Endothelial cell (in vitro differentiated cells): ENCODE measurements around the gene VPREB1. TPM values are rescaled to one million over a fixed set of nuclear protein-coding genes. Genes with fewer than 3 reads are reported as not detected.
"Not testable (repeated sequence)": the region's sequence is repeated elsewhere in the genome, so short reads cannot be mapped to it uniquely, and the experiment has no call there.

Experiments
- DNase-seq: peaks from one replicate; pipeline ENCODE4 v3.0.0; 2021; ENCODE audit warnings: low spot score
- H3K27ac Mint-ChIP-seq: one replicate; pipeline ENCODE4 v1.8.0; 2021; ENCODE audit warnings: mixed read lengths, inconsistent platforms; ENCODE audit not compliant: unreplicated experiment
- H3K27me3 Mint-ChIP-seq: one replicate; pipeline ENCODE4 v1.8.0; 2021; ENCODE audit warnings: mild to moderate bottlenecking, moderate library complexity, mixed read lengths, inconsistent platforms; ENCODE audit not compliant: unreplicated experiment
- H3K36me3 Mint-ChIP-seq: one replicate; pipeline ENCODE4 v1.8.0; 2021; ENCODE audit warnings: mild to moderate bottlenecking, low read depth, mixed read lengths, inconsistent platforms; ENCODE audit not compliant: unreplicated experiment
- H3K4me1 Mint-ChIP-seq: one replicate; pipeline ENCODE4 v1.8.0; 2021; ENCODE audit warnings: mild to moderate bottlenecking, mixed read lengths, inconsistent platforms; ENCODE audit not compliant: unreplicated experiment
- H3K4me3 Mint-ChIP-seq: one replicate; pipeline ENCODE4 v1.8.0; 2021; ENCODE audit warnings: mild to moderate bottlenecking, mixed read lengths, inconsistent platforms; ENCODE audit not compliant: unreplicated experiment
- H3K9me3 Mint-ChIP-seq: one replicate; pipeline ENCODE4 v1.8.0; 2021; ENCODE audit warnings: mixed read lengths, inconsistent platforms; ENCODE audit not compliant: unreplicated experiment
- total RNA-seq: library from RNA; stranded (reverse); fragmentation: NEBNext Ultra II Directional; extraction: Animal tissue kit (Norgen Biotek cat#: 25700); gene quantifications from one replicate; pipeline ENCODE4 v1.2.1, GENCODE V29; 2021; ENCODE audit not compliant: unreplicated experiment
- TF ChIP-seq, protein P1 (sequence below): fragments of 200-600 bp; sonication (generic); IDR thresholded peaks from one replicate; pipeline ENCODE4 v1.5.0; 2021; ENCODE audit warnings: antibody characterized with exemption; ENCODE audit not compliant: unreplicated experiment

Gene VPREB1
- total RNA-seq, 1 donor from 2014 or later: not detected

- TF ChIP-seq, protein P1, sequence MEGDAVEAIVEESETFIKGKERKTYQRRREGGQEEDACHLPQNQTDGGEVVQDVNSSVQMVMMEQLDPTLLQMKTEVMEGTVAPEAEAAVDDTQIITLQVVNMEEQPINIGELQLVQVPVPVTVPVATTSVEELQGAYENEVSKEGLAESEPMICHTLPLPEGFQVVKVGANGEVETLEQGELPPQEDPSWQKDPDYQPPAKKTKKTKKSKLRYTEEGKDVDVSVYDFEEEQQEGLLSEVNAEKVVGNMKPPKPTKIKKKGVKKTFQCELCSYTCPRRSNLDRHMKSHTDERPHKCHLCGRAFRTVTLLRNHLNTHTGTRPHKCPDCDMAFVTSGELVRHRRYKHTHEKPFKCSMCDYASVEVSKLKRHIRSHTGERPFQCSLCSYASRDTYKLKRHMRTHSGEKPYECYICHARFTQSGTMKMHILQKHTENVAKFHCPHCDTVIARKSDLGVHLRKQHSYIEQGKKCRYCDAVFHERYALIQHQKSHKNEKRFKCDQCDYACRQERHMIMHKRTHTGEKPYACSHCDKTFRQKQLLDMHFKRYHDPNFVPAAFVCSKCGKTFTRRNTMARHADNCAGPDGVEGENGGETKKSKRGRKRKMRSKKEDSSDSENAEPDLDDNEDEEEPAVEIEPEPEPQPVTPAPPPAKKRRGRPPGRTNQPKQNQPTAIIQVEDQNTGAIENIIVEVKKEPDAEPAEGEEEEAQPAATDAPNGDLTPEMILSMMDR: no peak
- H3K9me3 Mint-ChIP-seq: no peaks in the 10 kb centered on the region
- DNase-seq: no peak
- H3K4me3 Mint-ChIP-seq: no peak overlapping the region
- H3K27me3 Mint-ChIP-seq: peaks cover 5% of the 10 kb centered on the region
- H3K27ac Mint-ChIP-seq: no peak overlapping the region
- H3K36me3 Mint-ChIP-seq: no peaks in the 10 kb centered on the region
- H3K4me1 Mint-ChIP-seq: no peaks in the 10 kb centered on the region
These were observed 25.2 kb upstream of the VPREB1 start for GRCh38 chr22:22219140-22219996.

DNA sequence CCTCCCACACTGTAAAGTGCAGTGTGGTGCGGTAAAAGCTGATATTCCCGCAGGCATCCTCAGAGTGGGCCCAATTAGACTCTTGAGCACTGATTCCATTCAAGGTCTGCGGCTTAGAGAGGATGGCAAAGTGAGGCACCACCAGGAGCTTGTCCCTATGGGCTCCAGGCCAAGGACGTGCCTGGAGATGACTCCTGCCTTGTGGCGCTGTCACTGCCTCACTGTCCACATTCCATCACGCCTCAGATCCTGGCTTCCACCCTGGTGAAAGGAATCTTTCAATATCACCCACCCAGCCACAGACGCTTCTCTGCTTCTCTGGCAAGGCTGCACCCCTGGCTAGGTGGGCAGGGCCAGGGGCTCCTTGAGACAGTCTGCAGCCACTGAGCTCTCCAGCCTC, 23.5 kb upstream of the VPREB1 start:
- not testable (repeated sequence) for H3K36me3 Mint-ChIP-seq, H3K9me3 Mint-ChIP-seq, H3K27me3 Mint-ChIP-seq, H3K27ac Mint-ChIP-seq, H3K4me3 Mint-ChIP-seq, DNase-seq, H3K4me1 Mint-ChIP-seq

DNA sequence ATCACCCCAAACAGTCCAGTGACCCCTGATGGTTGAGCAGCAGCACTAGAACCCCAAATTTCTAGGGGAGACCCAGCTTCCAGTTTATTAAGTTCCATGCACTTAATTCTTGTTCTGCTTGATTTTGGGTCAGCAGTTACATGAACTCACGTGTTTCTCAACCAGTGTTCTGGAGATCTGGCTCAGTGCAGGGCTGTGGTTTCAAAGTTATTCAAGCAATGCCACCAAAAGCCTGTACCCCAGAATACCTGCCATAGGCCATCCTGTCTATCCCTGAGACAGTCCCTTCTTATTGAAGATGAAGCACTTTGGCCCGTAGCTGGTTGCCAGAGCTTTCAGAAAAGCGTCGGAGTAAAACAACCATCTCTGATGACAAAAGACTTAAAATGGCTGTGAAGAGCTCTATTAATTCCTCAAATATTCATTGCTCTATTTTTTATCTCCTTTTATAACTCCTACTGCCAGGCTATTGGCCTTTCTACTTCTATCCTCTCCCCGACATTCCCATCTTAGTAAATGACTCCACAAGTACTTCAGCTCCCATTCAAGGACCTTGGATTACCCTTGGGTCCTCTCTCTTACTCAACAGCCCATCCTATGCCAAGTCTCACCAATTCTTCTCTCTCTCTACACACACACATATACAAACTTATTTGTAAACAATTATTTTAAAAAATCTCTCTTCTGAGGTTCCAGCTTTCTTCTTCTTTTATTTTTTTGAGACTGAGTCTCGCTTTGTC, 18.0 kb upstream of the VPREB1 start:
- Mint-ChIP-seq H3K36me3 (peaks cover 3% of the 10 kb centered on the region), H3K27ac (no peak overlapping the region), H3K4me1 (peaks cover 3% of the 10 kb centered on the region), H3K27me3 (peaks cover 3% of the 10 kb centered on the region), H3K4me3 (no peak overlapping the region), H3K9me3 (no peaks in the 10 kb centered on the region)
- TF ChIP-seq, protein P1: no peak
- no peak for DNase-seq

GRCh38 chr22:22228421-22228820, 16.2 kb upstream of the VPREB1 start:
- H3K27ac Mint-ChIP-seq: no peak overlapping the region
- TF ChIP-seq, protein P1: no peak
- DNase-seq: no peak
- H3K9me3 Mint-ChIP-seq: no peaks in the 10 kb centered on the region
- H3K4me1 Mint-ChIP-seq: peaks cover 4% of the 10 kb centered on the region
- H3K27me3 Mint-ChIP-seq: peaks cover 3% of the 10 kb centered on the region
- H3K4me3 Mint-ChIP-seq: no peak overlapping the region
- H3K36me3 Mint-ChIP-seq: peaks cover 3% of the 10 kb centered on the region

GRCh38 chr22:22228921-22229320, 15.7 kb upstream of the VPREB1 start:
- H3K36me3 Mint-ChIP-seq: peaks cover 3% of the 10 kb centered on the region
- DNase-seq: no peak
- no peak overlapping the region for H3K4me3 Mint-ChIP-seq
- peaks cover 6% of the 10 kb centered on the region for H3K27me3 Mint-ChIP-seq
- peaks cover 4% of the 10 kb centered on the region for H3K4me1 Mint-ChIP-seq
- no peaks in the 10 kb centered on the region for H3K9me3 Mint-ChIP-seq
- TF ChIP-seq, protein P1: no peak
- no peak overlapping the region for H3K27ac Mint-ChIP-seq
